AG10803 (cell line): ENCODE data around the gene WDR37.

Experiments
- DNase-seq: peaks from one replicate; pipeline ENCODE4 v3.0.0; 2010; ENCODE audit warnings: low read depth
- H3K4me3 ChIP-seq: 2 replicates; pipeline ENCODE4 v1.5.1; 2011; ENCODE audit warnings: mild to moderate bottlenecking, low read length, control low read depth
- TF ChIP-seq, protein P1 (sequence below): conservative IDR thresholded peaks from 2 replicates; pipeline ENCODE4 v1.5.1; 2011; ENCODE audit warnings: mild to moderate bottlenecking, low read length, control low read depth, inconsistent platforms

Gene WDR37

DNA sequence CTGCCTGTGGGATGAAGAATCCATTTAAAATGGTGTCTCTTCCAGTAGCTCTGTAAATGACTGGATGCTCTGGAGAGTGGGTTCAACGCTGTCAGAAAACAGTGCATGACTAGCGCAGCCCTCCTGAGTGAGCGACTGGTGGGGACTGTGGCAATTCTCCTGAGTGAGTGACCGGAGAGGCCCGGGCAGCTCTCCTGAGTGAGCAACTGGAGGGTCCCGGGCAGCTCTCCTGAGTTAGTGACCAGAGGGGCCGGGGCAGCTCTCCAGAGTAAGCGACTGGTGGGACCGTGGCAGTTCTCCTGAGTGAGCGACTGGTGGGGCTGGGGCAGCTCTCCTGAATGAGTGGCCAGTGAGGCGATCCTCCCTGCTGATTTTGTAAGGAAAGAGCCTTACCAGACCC is 85.5 kb downstream of the WDR37 start:
- TF ChIP-seq, protein P1, sequence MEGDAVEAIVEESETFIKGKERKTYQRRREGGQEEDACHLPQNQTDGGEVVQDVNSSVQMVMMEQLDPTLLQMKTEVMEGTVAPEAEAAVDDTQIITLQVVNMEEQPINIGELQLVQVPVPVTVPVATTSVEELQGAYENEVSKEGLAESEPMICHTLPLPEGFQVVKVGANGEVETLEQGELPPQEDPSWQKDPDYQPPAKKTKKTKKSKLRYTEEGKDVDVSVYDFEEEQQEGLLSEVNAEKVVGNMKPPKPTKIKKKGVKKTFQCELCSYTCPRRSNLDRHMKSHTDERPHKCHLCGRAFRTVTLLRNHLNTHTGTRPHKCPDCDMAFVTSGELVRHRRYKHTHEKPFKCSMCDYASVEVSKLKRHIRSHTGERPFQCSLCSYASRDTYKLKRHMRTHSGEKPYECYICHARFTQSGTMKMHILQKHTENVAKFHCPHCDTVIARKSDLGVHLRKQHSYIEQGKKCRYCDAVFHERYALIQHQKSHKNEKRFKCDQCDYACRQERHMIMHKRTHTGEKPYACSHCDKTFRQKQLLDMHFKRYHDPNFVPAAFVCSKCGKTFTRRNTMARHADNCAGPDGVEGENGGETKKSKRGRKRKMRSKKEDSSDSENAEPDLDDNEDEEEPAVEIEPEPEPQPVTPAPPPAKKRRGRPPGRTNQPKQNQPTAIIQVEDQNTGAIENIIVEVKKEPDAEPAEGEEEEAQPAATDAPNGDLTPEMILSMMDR = no peak
- DNase-seq = no peak

DNA sequence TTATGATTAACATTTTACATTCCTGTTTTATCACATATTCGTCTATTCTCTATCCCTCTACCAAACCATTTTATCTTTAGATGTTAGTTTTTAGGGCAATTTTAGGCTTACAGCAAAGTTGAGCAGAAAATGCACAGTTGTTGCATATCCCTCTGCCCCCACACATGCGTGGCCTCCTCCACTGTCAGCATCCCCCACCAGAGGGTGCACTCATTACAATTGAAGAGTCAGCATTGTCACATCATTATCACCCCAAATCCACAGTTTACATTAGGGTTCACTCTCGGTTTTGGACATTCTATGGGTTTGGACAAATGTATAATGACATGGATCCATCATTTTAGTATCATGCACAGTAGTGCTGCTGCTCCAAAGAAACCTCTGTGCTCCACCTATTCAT is 86.4 kb downstream of the WDR37 start:
- no peak for DNase-seq
- TF ChIP-seq, protein P1 = no peak
- no peak overlapping the region for H3K4me3 ChIP-seq

More for the DNA sequence above, 85.5 kb downstream of the WDR37 start:
- no peak overlapping the region for H3K4me3 ChIP-seq

DNA sequence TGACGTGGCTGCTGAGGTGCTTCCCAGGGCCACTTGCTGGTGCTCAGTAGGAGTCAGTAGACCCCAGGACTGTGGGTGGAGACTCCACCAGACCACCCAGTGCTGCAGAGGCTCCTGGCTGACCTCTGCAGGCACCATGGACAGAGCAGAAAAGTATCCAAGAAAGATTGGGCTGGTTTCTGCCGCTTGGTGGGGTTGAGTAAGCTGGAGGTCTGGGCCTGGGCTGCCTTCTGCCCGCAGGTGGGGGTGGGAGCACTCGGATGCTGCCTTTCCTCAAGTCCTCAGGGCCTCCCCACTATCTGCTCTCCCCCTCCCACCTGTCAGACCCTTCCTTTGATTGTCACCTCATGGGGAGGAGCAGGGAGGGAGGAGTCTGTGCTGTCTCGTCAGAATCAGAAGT is 91.6 kb downstream of the WDR37 start:
- TF ChIP-seq, protein P1 = no peak
- no peak for DNase-seq

DNA sequence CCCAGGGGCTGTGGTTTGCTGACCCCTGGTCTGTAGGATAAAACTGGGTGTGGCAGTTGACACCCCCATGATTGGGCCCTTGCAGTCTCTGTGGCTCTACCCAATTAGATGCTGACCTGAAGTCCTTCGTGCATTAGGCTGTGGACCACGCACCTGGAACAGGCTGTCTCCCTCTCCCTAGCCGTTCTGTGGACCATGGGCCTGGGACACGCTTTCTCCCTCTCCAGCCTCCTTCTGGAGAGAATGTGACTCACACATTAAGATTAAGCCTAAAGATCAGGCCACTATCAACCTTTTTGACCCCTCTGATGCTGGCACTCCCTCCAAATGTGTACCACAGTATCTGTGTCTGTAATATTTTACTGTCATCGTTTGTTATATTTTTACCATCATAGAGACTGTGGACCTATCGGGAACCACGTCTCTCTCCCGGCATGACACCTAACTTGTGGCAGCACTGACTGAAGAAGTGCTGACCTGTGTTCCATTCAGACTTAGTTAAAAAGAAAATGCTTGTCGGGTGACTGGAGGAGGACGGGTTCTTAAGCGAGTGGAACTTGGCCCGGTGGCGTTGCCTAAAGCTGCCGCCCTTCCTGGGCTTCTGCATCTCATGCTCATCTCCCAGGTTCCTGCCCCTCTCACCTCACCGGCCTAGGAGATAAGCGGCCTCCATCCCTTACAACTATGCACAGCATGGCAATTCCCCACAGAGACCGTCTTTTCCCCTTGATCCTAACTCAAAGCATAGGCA is 92.8 kb downstream of the WDR37 start:
- no peak overlapping the region for H3K4me3 ChIP-seq
- TF ChIP-seq, protein P1 = no peak
- no peak for DNase-seq

More for the DNA sequence above, 91.6 kb downstream of the WDR37 start:
- H3K4me3 ChIP-seq = no peak overlapping the region

DNA sequence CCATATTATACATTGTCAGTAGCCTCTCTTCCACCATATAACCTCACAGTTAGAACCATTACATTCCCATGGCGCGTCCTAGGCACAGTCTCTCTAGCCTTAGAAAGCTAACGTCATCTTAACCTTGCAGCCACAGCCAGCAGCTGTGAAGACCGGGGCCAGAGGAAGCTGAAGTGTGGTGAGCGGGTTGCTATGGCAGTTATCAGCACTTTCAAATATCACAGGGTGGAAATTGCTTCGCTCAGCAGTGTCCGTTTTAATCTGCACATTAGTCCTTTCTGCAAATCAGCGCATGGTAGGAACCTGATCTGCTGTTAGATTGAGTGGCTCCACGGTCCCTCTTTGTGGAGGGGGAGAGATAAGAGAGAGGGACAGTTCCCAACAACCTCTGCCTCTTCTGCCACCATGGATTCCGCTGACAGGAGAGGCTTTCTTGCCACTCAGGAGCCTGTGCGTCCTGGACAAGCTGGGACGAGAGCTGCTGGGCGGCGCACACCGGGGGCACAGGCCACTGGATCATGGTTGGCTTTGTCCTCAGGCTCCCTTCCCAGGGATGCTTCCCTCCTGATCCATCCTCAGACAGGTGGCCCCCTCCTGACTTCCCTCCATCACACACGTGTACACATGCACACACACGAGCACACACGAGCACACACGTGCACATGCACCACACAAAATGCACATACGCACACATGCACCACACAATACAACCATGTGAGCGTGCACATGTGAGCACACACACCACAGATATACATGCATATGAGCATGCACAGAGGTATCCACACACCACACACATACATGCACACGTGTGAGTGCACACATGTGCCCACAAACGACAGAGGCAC is 93.8 kb downstream of the WDR37 start:
- H3K4me3 ChIP-seq = no peak overlapping the region
- DNase-seq = no peak
- TF ChIP-seq, protein P1 = no peak

DNA sequence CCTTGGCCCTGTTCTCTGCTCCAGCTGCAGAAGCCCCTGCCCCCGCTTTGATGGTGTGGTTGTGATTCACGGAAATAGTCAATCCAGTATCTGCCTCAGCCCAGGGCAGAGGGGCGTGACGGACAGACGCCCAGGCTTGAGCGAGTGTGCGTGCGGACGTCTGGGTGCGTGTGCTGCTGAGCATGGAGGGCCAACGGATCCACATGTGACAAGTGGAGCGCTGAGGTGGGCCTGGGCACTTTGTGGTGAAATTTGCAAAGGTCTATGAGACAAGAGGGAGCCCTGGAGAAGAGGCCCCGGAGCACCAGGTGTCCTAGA is 94.4 kb downstream of the WDR37 start:
- no peak overlapping the region for H3K4me3 ChIP-seq
- TF ChIP-seq, protein P1 = no peak
- no peak for DNase-seq
